ENCODE measurements around the gene USP19.

- no peak for TF ChIP-seq POLR2A (IDR thresholded peaks at IDR 0.05; ENCODE audit: low read depth, low read length)
- no peak for TF ChIP-seq TAF1 (IDR thresholded peaks at IDR 0.05; ENCODE audit: low read depth, low read length)
- TF ChIP-seq POLR2AphosphoS5 (IDR thresholded peaks at IDR 0.05; ENCODE audit: low read depth, low read length), result no peak
- TF ChIP-seq SPI1 (IDR thresholded peaks at IDR 0.05; ENCODE audit: low read depth, low read length), result no peak
- no peak for TF ChIP-seq POU2F2 (IDR thresholded peaks at IDR 0.05; ENCODE audit: low read depth, low read length)
- no peak for TF ChIP-seq PAX5 (IDR thresholded peaks at IDR 0.05; ENCODE audit: insufficient read depth, low read length, severe bottlenecking)
Measured at GRCh38 chr3:49124991-49125670, 4.5 kb upstream of the USP19 start.
